TTC549 (cell line): Measurements from ENCODE around the gene JPT2.

Experiments
- FAIRE-seq: peaks from 2 replicates; lab custom pipeline; 2012; peaks lifted over from hg19 to GRCh38; lab: Jason Lieb, UNC

The JPT2 gene

DNA sequence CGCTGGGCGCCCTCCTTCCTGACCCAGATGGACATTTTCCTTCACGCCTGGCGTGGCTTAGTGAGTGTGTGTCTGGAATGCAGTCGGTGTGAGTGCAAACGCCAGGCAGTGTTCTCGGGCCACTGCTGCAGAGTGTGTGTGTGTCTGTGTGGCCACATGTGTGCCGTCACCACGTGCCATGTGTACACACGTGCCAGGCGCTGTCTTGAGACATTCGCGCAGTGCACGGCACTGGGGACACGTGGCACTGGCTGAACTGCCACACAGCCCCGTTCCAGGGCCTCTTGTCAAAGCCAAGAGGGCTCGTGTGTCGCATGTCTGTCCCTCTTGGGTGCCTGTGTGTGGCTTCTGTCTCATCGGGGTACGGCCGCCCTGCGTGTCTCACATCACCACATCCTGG lies 56.7 kb downstream of the JPT2 start:
- FAIRE-seq: no peak

DNA sequence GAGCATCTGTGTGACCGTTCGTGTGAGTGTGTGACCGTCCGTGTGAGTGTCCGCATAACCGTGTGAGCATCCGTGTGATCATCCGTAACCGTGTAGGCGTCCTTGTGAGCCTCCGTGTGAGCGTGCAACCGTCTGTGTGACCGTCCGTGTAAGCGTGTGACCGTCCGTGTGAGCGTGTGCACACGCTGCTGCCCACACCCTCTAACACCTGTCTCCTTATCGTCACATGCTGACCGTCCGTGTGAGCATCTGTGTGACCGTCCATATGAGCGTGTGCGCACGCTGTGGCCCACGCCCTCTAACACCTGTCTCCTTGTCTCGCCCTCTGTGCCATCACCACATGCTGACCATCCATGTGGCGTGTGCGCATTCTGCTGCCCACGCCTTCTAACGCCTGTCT lies 62.2 kb downstream of the JPT2 start:
- no peak for FAIRE-seq

DNA sequence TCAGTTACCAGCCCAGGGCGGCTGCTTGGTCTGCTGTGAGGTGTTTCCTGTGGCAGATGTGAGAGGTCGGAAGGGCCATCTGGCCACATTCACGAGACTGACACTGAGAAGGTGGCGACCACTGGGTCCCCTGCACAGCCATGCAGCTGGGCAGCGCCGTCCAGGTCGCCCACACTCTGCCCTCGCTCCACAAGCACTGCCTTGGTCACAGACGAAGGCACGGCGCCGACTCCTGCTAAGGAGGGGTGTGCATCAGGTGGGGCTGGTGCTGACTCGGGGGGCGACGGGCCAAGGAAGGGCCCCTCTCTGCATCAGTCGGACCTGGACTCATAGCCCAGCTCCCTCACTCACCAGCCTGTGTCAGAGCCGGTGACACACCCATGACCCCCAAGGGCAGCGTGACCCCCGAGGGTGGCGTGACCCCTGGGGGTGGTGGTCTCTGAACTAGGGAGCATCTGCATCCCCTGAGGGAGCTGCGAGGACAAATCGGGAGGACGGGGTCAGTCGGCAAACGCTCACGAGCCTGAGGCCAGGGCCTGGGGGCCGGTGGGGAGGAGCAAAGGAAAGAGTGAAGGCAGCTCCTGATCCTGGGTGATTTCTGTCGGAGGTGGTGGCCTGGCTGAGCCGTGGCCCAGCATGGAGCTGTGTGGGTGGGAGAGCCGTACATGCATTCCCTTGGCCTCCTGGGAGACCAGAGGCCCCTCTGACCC lies 62.9 kb downstream of the JPT2 start:
- no peak for FAIRE-seq

DNA sequence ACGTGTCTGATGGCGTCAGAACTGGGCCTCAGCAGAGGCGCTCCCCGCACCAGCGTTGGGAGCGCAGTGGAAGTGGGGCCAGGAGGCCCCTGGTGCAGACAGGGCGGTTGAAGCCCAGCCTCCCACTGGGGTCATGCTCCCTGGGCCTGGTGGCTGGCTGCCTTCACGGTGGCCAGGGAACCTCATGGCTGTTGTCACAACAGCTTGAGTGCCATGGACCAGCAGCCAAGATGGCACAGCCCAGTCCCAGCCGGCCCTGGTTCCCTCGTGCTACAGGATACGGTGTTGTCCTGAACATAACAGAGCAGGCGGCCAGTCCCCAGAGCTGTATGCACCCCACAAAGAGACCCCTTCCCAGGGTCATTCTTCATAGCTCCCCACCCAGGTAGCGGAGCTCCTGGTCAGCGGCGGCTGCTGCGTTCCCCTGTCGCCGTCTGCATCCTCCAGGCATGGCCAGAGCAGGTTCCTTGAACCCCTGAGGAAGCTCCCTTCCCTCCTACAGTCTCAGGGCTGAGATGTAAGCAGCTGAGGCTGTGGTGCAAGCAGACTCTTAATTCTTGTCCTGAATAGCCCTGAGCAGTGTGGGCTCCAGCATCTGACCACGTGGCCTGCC lies 63.6 kb downstream of the JPT2 start:
- no peak for FAIRE-seq

DNA sequence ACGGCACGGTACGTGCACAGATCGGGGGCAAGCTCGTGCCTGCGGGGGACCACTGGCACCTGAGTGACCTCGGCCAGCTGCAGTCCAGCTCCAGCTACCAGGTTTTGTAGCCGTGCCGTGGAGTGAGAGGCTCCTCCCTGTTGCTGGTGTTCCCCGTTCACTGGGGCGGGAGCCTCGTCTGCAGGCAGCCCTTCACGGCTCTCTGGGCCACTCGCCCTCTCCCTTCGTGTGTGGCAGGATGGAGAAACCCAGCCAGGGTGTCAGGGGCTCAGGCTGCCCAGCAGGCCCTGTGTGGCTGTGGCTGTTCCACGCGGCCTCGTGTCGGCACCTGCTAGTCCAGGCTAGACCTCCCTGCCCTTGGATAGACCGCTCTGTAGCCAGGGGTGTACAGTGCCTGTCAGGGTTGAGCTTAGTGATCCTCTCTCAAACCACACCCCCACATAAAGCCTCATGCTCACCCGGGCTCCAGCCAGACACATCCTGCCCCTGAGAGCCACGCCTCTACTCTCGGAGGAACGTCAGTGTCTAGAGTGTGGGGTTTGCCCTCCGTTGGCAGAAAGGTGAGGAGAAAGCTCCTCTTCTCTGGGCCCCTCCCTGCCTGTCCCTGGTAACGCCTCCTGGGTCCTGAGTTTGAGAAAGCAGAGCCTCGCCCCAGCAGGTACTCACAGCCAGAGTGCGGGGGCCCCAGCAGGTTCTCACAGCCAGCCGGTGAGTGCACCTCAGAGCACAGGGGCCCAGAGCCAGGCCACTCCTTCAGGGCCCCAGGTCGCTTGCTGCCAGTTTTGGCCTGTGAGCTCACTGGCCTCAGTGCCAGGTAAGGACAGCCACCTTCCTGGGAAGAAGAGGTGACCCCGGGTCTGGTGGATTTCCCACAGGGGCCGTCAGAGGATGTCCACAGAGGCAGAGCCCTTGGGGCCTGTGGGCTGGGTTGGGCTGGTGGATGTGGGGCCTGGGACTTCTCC lies 65.6 kb downstream of the JPT2 start:
- no peak for FAIRE-seq

DNA sequence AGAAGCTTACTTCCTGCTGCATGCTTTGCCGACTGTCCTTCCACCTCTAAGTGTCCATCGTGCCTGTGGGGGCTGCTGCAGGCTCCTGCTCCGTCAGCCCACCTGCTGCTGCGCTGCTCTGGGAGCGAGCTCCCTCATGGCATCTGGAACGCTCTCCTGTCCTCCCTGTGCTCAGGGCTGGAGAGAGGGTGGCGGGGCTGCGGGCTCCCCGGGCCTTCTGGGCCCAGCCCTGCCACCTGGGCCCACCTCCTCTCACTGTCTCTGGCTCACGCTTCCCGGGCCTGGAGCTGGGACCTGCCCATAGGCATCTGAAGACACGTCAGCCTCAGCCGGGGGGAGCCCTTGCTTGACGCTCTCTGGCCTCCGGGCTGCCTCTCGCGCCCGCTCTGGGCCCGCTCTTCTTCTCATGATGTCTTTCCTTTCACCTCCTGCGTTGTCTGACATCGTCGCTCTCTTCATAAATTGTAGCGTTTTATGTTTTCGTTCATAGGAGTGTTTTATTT lies 66.3 kb downstream of the JPT2 start:
- FAIRE-seq: no peak

DNA sequence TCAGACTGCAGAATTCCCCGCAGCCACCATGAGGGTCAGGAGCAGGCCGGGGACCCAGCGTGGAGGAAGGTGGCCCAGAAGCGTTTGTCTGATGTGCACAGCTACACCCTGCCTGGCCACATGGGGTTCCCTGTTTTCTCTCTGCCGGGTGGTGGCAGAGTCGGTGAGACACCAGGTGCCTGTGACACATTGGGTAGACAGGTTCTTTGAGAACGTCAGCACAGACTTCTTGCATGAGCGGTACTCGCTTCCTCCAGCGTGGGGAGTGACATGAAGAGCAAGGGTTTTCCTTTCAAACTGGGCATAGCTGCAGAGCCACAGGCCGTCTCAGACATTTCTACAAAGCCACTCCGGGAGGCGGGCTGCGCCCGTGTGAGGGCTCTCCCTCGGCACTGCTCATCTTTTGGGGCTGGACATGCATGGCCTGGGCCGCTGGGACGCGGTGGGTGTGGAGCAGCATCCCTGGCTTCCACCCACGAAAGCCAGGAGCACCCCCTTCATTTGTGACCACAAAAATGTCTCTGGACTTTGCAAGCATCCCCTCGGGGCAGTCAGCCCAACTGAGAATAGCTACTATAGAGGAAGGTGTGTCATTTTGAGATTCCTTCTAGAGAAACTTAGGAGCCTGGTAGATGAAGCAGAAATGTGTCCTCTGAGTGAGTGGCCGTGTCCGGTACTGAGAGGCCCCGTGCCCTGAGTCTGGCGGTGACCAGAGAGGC lies 67.3 kb downstream of the JPT2 start:
- no peak for FAIRE-seq

DNA sequence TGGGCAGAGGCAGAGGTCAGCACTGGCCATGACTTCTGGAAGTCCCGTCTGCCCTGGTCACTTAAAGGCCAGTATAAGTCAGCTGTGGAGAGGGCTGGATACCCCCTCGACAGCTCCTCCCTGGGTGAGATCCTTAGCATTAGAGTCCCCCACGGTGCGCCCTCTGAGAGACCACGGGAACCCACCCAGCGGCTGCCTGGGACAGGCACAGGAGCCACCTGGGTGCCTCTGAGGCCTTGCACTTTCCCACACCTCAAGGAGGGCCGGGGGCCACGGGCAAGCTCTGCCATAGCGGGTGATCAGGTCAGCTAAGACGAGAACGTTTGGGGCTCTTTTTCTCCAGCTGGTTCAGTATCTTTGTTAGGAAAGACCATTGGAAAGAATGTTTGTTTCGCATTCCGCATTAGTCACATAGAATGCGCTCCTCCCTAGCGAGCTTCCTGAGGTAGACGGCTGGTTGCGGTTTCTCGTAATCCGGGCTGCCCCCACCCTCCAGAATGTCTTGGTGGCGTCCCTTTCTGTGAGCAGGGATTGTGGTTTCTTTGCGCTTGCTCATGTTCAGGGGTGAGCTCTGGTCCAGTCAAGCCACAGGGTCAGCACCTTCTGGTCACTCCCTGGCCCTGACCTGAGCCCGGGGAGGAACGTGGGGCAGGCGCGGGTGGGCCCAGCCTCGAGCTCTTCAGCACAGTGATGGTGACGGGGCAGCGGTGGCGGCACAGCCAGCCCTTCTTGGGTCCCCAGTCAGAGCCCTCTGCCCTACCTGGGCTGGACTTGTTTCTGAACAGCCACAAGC lies 68.0 kb downstream of the JPT2 start:
- FAIRE-seq: no peak

DNA sequence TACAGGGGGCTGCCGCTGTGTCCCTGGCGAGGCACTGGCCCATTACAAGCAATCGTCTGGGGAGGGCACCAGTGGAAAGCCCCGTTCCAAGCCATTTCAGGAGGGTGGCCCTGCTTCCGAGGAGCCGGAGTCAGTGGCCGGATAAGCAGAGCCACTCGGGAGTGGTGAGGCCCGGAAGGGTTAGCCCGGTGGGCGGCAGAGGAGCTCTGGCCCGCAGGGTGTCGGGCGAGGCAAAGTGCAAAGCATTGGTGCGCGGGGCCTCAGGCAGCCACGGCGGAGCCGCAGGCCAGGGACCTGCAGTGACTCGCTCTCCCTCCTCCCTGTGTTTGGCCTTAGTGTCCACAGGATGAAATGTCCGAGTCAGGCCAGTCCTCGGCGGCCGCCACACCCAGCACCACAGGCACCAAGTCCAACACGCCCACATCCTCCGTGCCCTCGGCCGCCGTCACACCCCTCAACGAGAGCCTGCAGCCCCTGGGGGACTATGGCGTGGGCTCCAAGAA lies 68.7 kb downstream of the JPT2 start:
- no peak for FAIRE-seq

DNA sequence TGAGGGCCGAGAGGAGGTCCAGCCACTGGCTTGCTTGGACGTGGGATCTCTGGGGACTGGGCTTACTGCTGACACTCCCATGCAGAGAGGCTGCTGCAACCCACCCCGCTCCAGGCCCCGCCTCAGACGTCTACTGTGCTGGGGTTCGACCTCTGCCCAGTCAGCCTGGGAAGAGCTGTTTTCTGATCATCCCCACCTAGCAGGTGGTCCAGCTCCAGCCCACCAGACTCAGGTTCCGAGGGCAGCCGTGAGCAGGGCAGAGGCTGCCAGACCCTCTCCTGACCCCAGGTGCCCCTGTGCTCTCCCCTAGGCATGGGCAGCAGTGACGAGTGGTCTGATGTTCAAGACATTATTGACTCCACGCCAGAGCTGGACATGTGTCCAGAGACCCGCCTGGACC lies 69.9 kb downstream of the JPT2 start:
- FAIRE-seq: no peak

DNA sequence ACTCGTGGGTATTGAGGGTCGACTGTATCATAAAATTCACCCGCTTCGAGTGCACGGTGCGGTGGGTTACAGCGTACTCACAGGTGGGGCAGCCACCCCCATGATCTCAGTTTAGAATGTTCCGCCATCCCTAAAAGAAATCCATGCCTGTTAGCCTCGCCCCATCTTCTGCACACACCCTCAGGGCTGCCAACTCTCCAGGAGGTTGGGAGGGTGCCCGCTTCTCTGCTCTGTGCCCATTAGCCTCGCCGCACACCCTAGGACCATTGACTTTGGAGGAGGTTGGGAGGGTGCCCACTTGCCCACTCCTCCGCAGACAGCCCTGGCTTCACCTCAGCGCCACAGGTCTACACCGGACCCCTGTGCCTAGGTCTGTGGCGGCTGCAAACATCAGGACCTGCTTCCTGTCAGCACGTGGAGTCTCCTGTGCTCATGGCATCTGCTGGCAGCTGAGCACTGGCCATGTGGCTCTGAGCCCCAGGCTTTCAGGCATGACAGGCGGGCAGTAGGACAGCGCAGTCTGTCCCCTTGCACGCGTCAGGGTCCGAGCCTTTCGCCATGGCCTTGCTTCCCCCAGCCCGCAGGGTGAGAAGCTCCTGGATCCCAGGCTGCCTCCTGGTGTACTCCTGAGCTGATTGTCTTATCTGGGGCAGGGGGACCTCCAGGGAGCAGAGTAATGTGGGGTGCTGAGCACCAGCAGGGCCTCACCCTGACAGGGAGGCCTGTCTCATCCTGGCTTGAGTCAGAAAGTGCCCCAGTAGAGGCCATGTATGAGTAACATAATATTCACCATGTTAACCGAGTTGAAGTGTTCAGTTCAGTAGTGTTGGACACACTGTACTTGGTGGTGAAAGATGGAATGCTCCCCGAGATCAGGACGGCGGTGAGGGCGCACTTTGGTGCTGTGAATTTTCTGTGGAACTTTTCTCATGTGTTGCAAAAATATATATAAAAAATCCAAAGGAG lies 71.4 kb downstream of the JPT2 start:
- no peak for FAIRE-seq
